Upper lobe of left lung (tissue), 4 donors: ENCODE measurements around the gene FEZ2.

ENCODE experiments used
- CTCF ChIP-seq, 6 experiments: fragments of 450-650 bp in 4 of 6; fragments of 200-600 bp in 2 of 6; sonication (generic) in 2 of 6; IDR thresholded peaks; one replicate each; pipeline ENCODE4 v1.5.1; 2016 to 2019; ENCODE audit warnings: antibody characterized with exemption in 6 of 6
- POLR2A ChIP-seq, 4 donors: fragments of 450-650 bp; IDR thresholded peaks; one replicate each; pipeline ENCODE4 v1.5.1; 2016 to 2017; ENCODE audit warnings: antibody characterized with exemption in 4 of 4, mild to moderate bottlenecking in 2 of 4

- TF ChIP-seq CTCF (IDR thresholded peaks at IDR 0.05) (no peak), POLR2A (IDR thresholded peaks at IDR 0.05) (no peak)
Observed at GRCh38 chr2:36615222-36615621, 17.3 kb upstream of the FEZ2 start.
